LNCaP clone FGC (cell line): ENCODE results near the gene ABCA2.

Experiments
- DNase-seq: peaks from one replicate; pipeline ENCODE4 v3.0.0-alpha.2; 2011; ENCODE audit warnings: low read depth
- H3K4me3 ChIP-seq: 2 replicates; pipeline ENCODE4 v1.5.1; 2011; ENCODE audit warnings: mild to moderate bottlenecking, low read depth, low read length, control low read depth
- TF ChIP-seq, protein P1 (sequence below): IDR thresholded peaks from 2 replicates; pipeline ENCODE4 v1.5.1; 2012; ENCODE audit warnings: mild to moderate bottlenecking; ENCODE audit not compliant: control insufficient read depth, insufficient read depth; ENCODE audit errors: extremely low read depth

Gene ABCA2

GRCh38 chr9:136973618-136974617 is 54.1 kb downstream of the ABCA2 start:
- H3K4me3 ChIP-seq = no peak overlapping the region
- no peak for DNase-seq
- TF ChIP-seq, protein P1, sequence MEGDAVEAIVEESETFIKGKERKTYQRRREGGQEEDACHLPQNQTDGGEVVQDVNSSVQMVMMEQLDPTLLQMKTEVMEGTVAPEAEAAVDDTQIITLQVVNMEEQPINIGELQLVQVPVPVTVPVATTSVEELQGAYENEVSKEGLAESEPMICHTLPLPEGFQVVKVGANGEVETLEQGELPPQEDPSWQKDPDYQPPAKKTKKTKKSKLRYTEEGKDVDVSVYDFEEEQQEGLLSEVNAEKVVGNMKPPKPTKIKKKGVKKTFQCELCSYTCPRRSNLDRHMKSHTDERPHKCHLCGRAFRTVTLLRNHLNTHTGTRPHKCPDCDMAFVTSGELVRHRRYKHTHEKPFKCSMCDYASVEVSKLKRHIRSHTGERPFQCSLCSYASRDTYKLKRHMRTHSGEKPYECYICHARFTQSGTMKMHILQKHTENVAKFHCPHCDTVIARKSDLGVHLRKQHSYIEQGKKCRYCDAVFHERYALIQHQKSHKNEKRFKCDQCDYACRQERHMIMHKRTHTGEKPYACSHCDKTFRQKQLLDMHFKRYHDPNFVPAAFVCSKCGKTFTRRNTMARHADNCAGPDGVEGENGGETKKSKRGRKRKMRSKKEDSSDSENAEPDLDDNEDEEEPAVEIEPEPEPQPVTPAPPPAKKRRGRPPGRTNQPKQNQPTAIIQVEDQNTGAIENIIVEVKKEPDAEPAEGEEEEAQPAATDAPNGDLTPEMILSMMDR = no peak

GRCh38 chr9:136972743-136973142 is 55.3 kb downstream of the ABCA2 start:
- no peak overlapping the region for H3K4me3 ChIP-seq
- TF ChIP-seq, protein P1 = no peak
- DNase-seq = no peak

- no peak for DNase-seq
- TF ChIP-seq, protein P1 = no peak
- H3K4me3 ChIP-seq = no peak overlapping the region
Observed at GRCh38 chr9:136972335-136972734, 55.7 kb downstream of the ABCA2 start.

GRCh38 chr9:136971746-136972145 is 56.3 kb downstream of the ABCA2 start:
- TF ChIP-seq, protein P1 = no peak
- DNase-seq = no peak
- H3K4me3 ChIP-seq = no peak overlapping the region

- DNase-seq = no peak
- H3K4me3 ChIP-seq = no peak overlapping the region
- TF ChIP-seq, protein P1 = no peak
Observed at GRCh38 chr9:136970361-136970760, 57.7 kb downstream of the ABCA2 start.

DNA sequence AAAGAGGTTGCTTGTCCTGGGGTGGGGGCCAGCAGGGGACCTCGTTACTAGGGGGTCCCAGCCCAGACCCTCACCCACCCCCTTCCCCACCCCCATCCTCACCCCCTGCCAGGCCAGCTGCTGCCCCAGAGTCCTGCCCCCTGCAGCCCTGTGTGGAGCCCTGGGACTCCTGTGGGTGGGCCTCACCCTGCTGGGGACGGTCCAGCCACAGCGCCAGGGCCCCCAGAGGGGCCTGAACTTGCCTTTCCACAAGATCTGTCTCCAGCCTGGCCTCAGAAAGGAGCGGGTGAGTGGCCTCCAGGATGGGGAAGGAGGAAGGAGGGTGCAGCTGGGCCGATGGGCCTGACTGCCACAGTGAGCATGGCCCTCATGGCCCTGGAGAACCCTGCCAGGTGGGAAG is 58.3 kb downstream of the ABCA2 start:
- TF ChIP-seq, protein P1 = no peak
- H3K4me3 ChIP-seq = no peak overlapping the region
- DNase-seq = no peak

DNA sequence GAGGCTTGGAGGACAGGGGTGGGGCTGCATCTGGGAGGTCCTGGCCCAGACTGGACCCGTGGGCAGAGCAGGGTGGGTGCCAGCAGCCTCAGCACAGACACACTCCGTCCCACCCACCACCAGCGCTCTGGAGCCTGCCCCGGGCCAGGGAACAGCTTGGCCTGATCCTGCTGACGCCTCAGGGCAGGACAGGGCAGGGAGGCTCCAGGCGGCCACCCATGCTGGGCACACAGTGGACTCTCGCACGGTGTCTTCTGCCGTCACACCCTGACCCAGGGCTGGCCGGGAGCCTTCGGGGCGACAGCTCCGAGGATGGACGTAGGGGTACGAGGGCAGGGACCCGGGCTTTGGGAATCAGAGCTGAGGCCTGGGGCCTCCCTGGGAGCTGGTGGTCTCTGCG is 58.9 kb downstream of the ABCA2 start:
- no peak overlapping the region for H3K4me3 ChIP-seq
- TF ChIP-seq, protein P1 = no peak
- DNase-seq = no peak
